ENCODE results near the gene S100A11. TPM values are rescaled to one million over a fixed set of nuclear protein-coding genes. Genes with fewer than 3 reads are reported as not detected.
A peak's percentile ranks its signal among the peaks of the same experiment; 100 is the strongest.

The S100A11 gene
- polyA plus RNA-seq, 1 experiment = 693 TPM

DNA sequence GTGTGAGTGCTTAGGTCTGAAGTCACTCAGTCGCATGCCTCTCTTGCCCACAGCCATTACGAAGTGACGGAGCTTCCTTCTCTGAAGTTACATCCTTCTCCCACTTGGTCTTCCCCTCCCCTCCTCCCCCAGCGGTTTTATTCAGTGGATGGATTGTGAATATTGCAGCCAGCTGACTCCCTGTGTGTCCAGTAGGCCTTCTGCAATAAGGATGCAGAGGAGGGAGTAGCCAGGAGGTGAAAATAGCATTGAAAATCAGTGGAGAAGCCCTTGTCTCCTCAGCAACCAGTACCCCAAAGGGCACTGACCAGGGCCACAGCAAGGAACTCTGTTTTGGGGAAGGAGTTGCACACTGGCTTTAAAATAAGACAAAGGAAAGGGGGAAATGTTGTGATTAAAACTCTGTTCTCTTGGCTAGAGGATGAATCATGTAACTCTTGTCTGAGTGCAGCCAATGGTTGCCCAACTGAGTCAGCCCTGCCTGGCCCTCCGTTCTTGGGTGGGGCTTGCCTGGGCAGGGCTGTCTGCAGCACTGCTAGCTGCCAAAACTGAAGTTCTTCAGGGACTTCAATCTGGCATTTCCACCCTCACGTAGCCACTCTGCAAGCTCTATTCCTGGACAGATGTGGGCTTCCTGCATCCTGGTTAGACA lies 47.5 kb downstream of the S100A11 start:
- Histone ChIP-seq H3K27me3 (ENCODE audit: control insufficient read depth, insufficient read depth, low read length) (no peaks in the 10 kb centered on the region), H3K4me3 (ENCODE audit: low read depth, low read length) (peak overlapping the region; percentile 38), H3K9me3 (ENCODE audit: control insufficient read depth, insufficient read depth, low read length) (no peaks in the 10 kb centered on the region; the same call in 1 of the 2 replicates), H3K27ac (ENCODE audit: low read depth, low read length) (peak overlapping the region; percentile 93)
- ChIA-PET POLR2A (interaction anchor here (0.9 to 1.6 kb wide), 2 partner anchors 16 to 80 kb away, joined by 4 read pairs; partner anchors contain the start of gene THEM4), CTCF (interaction anchor here (1.5 to 4.4 kb wide), 5 partner anchors 10 to 55 kb away, joined by 4 to 32 read pairs (median 16); no protein-coding TSS in a partner anchor)
- no peak for DNase-seq (ENCODE audit: low read depth, low spot score)
- TF ChIP-seq, protein P1, sequence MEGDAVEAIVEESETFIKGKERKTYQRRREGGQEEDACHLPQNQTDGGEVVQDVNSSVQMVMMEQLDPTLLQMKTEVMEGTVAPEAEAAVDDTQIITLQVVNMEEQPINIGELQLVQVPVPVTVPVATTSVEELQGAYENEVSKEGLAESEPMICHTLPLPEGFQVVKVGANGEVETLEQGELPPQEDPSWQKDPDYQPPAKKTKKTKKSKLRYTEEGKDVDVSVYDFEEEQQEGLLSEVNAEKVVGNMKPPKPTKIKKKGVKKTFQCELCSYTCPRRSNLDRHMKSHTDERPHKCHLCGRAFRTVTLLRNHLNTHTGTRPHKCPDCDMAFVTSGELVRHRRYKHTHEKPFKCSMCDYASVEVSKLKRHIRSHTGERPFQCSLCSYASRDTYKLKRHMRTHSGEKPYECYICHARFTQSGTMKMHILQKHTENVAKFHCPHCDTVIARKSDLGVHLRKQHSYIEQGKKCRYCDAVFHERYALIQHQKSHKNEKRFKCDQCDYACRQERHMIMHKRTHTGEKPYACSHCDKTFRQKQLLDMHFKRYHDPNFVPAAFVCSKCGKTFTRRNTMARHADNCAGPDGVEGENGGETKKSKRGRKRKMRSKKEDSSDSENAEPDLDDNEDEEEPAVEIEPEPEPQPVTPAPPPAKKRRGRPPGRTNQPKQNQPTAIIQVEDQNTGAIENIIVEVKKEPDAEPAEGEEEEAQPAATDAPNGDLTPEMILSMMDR (IDR thresholded peaks at IDR 0.05; ENCODE audit: low read depth, low read length) = no peak

DNA sequence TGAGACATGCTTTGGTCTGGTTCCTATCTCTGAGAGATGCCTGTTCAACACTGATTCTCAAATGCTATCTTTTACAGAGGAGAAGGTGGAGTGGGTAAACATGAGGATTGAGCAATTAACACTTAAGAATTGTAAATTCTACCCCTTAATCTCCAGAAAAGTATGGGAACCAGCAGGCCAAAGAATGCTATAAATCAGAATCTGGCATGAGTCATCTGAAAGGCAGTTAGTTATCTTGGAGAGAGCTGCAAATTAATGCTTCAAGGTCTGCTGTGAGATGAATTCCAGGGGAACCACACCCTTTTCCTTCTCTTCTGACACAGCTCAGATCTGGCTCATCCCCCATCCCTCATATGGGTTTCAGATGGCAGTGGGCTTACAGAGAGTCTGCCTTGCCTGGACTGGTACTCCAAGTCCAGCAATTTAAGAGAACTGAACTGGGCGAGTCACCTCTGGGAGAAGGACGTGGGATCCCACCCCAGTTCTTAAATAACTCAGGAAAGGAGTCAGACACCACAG lies 48.3 kb downstream of the S100A11 start:
- ChIA-PET CTCF (interaction anchor here (1.2 to 4.4 kb wide), 5 partner anchors 11 to 54 kb away, joined by 4 to 32 read pairs (median 11); no protein-coding TSS in a partner anchor), POLR2A (interaction anchor here (0.9 kb wide), 2 partner anchors 13 to 15 kb away, joined by 3 to 4 read pairs; no protein-coding TSS in a partner anchor)
- Histone ChIP-seq H3K9me3 (ENCODE audit: control insufficient read depth, insufficient read depth, low read length) (no peaks in the 10 kb centered on the region; the same call in 1 of the 2 replicates), H3K27ac (ENCODE audit: low read depth, low read length) (peak overlapping the region; percentile 93), H3K4me3 (ENCODE audit: low read depth, low read length) (0 out of 2 replicates have a peak overlapping the region, but pooled peaks have one; percentile 15), H3K27me3 (ENCODE audit: control insufficient read depth, insufficient read depth, low read length) (no peaks in the 10 kb centered on the region)
- no peak for DNase-seq (ENCODE audit: low read depth, low spot score)
- TF ChIP-seq, protein P1 (IDR thresholded peaks at IDR 0.05; ENCODE audit: low read depth, low read length) = no peak

DNA sequence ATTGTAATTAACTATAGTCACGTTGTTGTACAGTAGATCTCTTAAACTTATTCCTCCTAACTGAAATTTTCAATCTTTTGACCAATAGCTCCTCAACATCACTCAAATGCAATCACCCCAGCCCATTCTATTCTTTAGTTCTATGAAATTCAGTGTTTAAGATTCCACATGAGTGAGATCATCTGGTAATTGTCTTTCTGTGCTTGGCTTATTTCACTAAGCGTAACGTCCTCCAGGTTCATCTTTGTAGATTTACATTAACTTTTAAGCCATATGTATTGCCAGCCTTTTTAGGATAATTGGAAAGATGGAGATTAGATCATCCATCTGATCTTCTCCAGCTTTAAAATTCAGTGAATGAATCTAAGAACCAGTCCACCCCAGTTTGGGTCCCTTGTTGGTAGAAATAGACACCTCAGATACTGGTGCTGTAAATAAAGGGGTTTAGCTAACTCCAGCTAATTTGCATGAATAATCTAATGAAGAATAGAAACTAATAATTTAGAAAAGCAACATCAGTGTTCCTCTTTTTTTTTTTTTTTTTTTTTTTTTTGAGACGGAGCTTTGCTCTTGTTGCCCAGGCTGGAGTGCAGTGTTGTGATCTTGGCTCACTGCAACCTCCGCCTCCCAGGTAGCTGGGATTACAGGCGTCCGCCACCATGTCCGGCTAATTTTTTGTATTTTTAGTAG lies 50.2 kb downstream of the S100A11 start:
- TF ChIP-seq, protein P1 (IDR thresholded peaks at IDR 0.05; ENCODE audit: low read depth, low read length) = no peak
- ChIA-PET POLR2A (no interaction called here), CTCF (interaction anchor here (0.5 to 4.4 kb wide), 11 partner anchors 10 to 1800 kb away, joined by 3 to 32 read pairs (median 6); no protein-coding TSS in a partner anchor)
- Histone ChIP-seq H3K27me3 (ENCODE audit: control insufficient read depth, insufficient read depth, low read length) (no peaks in the 10 kb centered on the region), H3K27ac (ENCODE audit: low read depth, low read length) (no peak overlapping the region), H3K4me3 (ENCODE audit: low read depth, low read length) (no peak overlapping the region), H3K9me3 (ENCODE audit: control insufficient read depth, insufficient read depth, low read length) (no peaks in the 10 kb centered on the region)
- no peak for DNase-seq (ENCODE audit: low read depth, low spot score)

DNA sequence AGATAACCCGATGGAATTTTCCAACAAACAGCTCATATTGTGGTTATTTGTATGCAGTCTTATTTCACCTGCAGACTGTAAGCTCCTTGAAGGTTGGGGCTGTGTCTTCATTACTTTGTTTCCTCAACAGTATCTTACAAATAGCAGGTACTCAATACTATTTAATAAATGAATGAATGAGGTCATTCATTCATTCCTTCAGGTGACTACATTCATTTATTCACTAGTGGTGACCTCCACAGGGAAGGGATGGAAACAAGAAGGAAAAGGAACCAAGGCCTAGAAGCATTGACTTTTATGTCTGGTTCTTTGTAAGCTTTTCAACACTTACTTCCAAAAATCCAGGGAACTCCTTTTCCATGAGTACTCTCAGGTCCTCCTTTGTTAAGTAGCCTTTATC lies 51.0 kb downstream of the S100A11 start:
- CTCF ChIA-PET = interaction anchor here (1.8 to 4.4 kb wide), 4 partner anchors 9 to 51 kb away, joined by 7 to 29 read pairs (median 8); no protein-coding TSS in a partner anchor
- H3K27me3 ChIP-seq (ENCODE audit: control insufficient read depth, insufficient read depth, low read length) = no peaks in the 10 kb centered on the region
- DNase-seq (ENCODE audit: low read depth, low spot score) = no peak
- POLR2A ChIA-PET = no interaction called here
- H3K9me3 ChIP-seq (ENCODE audit: control insufficient read depth, insufficient read depth, low read length) = no peaks in the 10 kb centered on the region
- TF ChIP-seq, protein P1 (IDR thresholded peaks at IDR 0.05; ENCODE audit: low read depth, low read length) = no peak
- no peak overlapping the region for H3K4me3 ChIP-seq (ENCODE audit: low read depth, low read length)
- no peak overlapping the region for H3K27ac ChIP-seq (ENCODE audit: low read depth, low read length)
